Measurements from ENCODE around the gene SKAP1. TPM values are rescaled to one million over a fixed set of nuclear protein-coding genes. Genes with fewer than 3 reads are reported as not detected.
"Not testable (repeated sequence)": the region's sequence is repeated elsewhere in the genome, so short reads cannot be mapped to it uniquely, and the experiment has no call there.

The SKAP1 gene
- total RNA-seq, 1 donor from 2014 or later = 0.49 TPM

GRCh38 chr17:48295362-48296288, 134.4 kb downstream of the SKAP1 start:
- H3K4me1 Mint-ChIP-seq = no peaks in the 10 kb centered on the region
- no peak overlapping the region for H3K4me3 Mint-ChIP-seq
- H3K27me3 Mint-ChIP-seq (ENCODE audit: low read depth) = peaks cover 94% of the 10 kb centered on the region
- TF ChIP-seq CTCF (conservative IDR thresholded peaks at IDR 0.05) = no peak
- H3K9me3 Mint-ChIP-seq = no peaks in the 10 kb centered on the region
- H3K27ac Mint-ChIP-seq (ENCODE audit: unreplicated experiment) = no peak overlapping the region
- H3K36me3 Mint-ChIP-seq (ENCODE audit: low read depth) = no peaks in the 10 kb centered on the region
- no peak for DNase-seq (ENCODE audit: low read depth, low spot score)

GRCh38 chr17:48294806-48295361, 135.1 kb downstream of the SKAP1 start:
- H3K36me3 Mint-ChIP-seq (ENCODE audit: low read depth) = no peaks in the 10 kb centered on the region
- H3K27me3 Mint-ChIP-seq (ENCODE audit: low read depth) = peaks cover 94% of the 10 kb centered on the region
- no peak for TF ChIP-seq CTCF (conservative IDR thresholded peaks at IDR 0.05)
- no peaks in the 10 kb centered on the region for H3K4me1 Mint-ChIP-seq
- DNase-seq (ENCODE audit: low read depth, low spot score) = no peak
- H3K27ac Mint-ChIP-seq (ENCODE audit: unreplicated experiment) = no peak overlapping the region
- H3K4me3 Mint-ChIP-seq = no peak overlapping the region
- no peaks in the 10 kb centered on the region for H3K9me3 Mint-ChIP-seq

- Mint-ChIP-seq H3K36me3 (ENCODE audit: low read depth) (no peaks in the 10 kb centered on the region), H3K4me1 (no peaks in the 10 kb centered on the region), H3K4me3 (no peak overlapping the region), H3K9me3 (no peaks in the 10 kb centered on the region), H3K27me3 (ENCODE audit: low read depth) (peaks cover 92% of the 10 kb centered on the region), H3K27ac (ENCODE audit: unreplicated experiment) (no peak overlapping the region)
- DNase-seq (ENCODE audit: low read depth, low spot score) = no peak
- no peak for TF ChIP-seq CTCF (conservative IDR thresholded peaks at IDR 0.05)
Measured at GRCh38 chr17:48294020-48294805, 135.8 kb downstream of the SKAP1 start.

- no peaks in the 10 kb centered on the region for H3K36me3 Mint-ChIP-seq (ENCODE audit: low read depth)
- TF ChIP-seq CTCF (conservative IDR thresholded peaks at IDR 0.05) = no peak
- no peaks in the 10 kb centered on the region for H3K9me3 Mint-ChIP-seq
- no peak overlapping the region for H3K27ac Mint-ChIP-seq (ENCODE audit: unreplicated experiment)
- H3K27me3 Mint-ChIP-seq (ENCODE audit: low read depth) = peaks cover 92% of the 10 kb centered on the region
- H3K4me1 Mint-ChIP-seq = no peaks in the 10 kb centered on the region
- DNase-seq (ENCODE audit: low read depth, low spot score) = no peak
- no peak overlapping the region for H3K4me3 Mint-ChIP-seq
Measured at GRCh38 chr17:48293319-48294019, 136.5 kb downstream of the SKAP1 start.

- Mint-ChIP-seq H3K9me3 (no peaks in the 10 kb centered on the region), H3K27ac (ENCODE audit: unreplicated experiment) (no peak overlapping the region)
- DNase-seq (ENCODE audit: low read depth, low spot score) = no peak
Measured at GRCh38 chr17:48290378-48290777, 139.6 kb downstream of the SKAP1 start.

GRCh38 chr17:48286917-48287316, 143.1 kb downstream of the SKAP1 start:
- not testable (repeated sequence) for H3K4me3 Mint-ChIP-seq; H3K36me3 Mint-ChIP-seq (ENCODE audit: low read depth)

More at GRCh38 chr17:48290378-48290777, 139.6 kb downstream of the SKAP1 start:
- H3K36me3 Mint-ChIP-seq (ENCODE audit: low read depth) = no peaks in the 10 kb centered on the region
- TF ChIP-seq CTCF (conservative IDR thresholded peaks at IDR 0.05) = no peak
- peaks cover 92% of the 10 kb centered on the region for H3K27me3 Mint-ChIP-seq (ENCODE audit: low read depth)
- no peaks in the 10 kb centered on the region for H3K4me1 Mint-ChIP-seq
- H3K4me3 Mint-ChIP-seq = no peak overlapping the region

More at GRCh38 chr17:48286917-48287316, 143.1 kb downstream of the SKAP1 start:
- not testable (repeated sequence) for DNase-seq (ENCODE audit: low read depth, low spot score); H3K9me3 Mint-ChIP-seq; H3K4me1 Mint-ChIP-seq; H3K27ac Mint-ChIP-seq (ENCODE audit: unreplicated experiment)
- peaks cover 92% of the 10 kb centered on the region for H3K27me3 Mint-ChIP-seq (ENCODE audit: low read depth)

Data from neural crest cell (in vitro differentiated cells).